Muscle layer of colon (tissue), 2 donors: ENCODE data around the gene RASGRP1.

Experiments used
- H3K27ac ChIP-seq: one replicate; pipeline ENCODE4 v1.7.0; 2013; ENCODE audit warnings: low read depth, mild to moderate bottlenecking, low read length, moderate library complexity
- H3K27me3 ChIP-seq, 2 donors: one replicate each; pipeline ENCODE4 v1.7.0; 2013; ENCODE audit warnings: low read length in 2 of 2, mild to moderate bottlenecking in 2 of 2; ENCODE audit not compliant: insufficient read depth in 2 of 2, control insufficient read depth in 1 of 2
- H3K36me3 ChIP-seq: one replicate; pipeline ENCODE4 v1.7.0; 2013; ENCODE audit warnings: mild to moderate bottlenecking, low read length; ENCODE audit not compliant: insufficient read depth
- H3K4me1 ChIP-seq: one replicate; pipeline ENCODE4 v1.7.0; 2013; ENCODE audit warnings: mild to moderate bottlenecking, low read length; ENCODE audit not compliant: insufficient read depth
- H3K4me3 ChIP-seq, 2 donors: one replicate each; pipeline ENCODE4 v1.7.0; 2013; ENCODE audit warnings: low read length in 2 of 2, low read depth in 1 of 2, mild to moderate bottlenecking in 1 of 2, moderate library complexity in 1 of 2
- H3K9ac ChIP-seq: one replicate; pipeline ENCODE4 v1.7.0; 2013; ENCODE audit warnings: low read length
- H3K9me3 ChIP-seq: one replicate; pipeline ENCODE4 v1.7.0; 2013; ENCODE audit warnings: mild to moderate bottlenecking, low read length
- donor health status: abdominal sarcoma.
- donor health status: Adenocarcinoma of cecum.

Gene RASGRP1

GRCh38 chr15:38496151-38496550 lies 68.5 kb downstream of the RASGRP1 start:
- Histone ChIP-seq H3K4me3 (no peak overlapping the region), H3K27ac (no peak overlapping the region), H3K9me3 (no peaks in the 10 kb centered on the region), H3K36me3 (no peaks in the 10 kb centered on the region), H3K27me3 (no peaks in the 10 kb centered on the region), H3K4me1 (no peaks in the 10 kb centered on the region), H3K9ac (no peak overlapping the region)

GRCh38 chr15:38490242-38490922 lies 74.2 kb downstream of the RASGRP1 start:
- Histone ChIP-seq H3K9ac (no peak overlapping the region), H3K4me3 (no peak overlapping the region), H3K27me3 (no peaks in the 10 kb centered on the region), H3K27ac (no peak overlapping the region), H3K36me3 (no peaks in the 10 kb centered on the region), H3K4me1 (no peaks in the 10 kb centered on the region), H3K9me3 (no peaks in the 10 kb centered on the region)

- H3K9ac ChIP-seq, result no peak overlapping the region
- H3K4me1 ChIP-seq, result no peaks in the 10 kb centered on the region
- no peaks in the 10 kb centered on the region for H3K36me3 ChIP-seq
- H3K27me3 ChIP-seq, result no peaks in the 10 kb centered on the region
- no peak overlapping the region for H3K4me3 ChIP-seq
- no peaks in the 10 kb centered on the region for H3K9me3 ChIP-seq
- no peak overlapping the region for H3K27ac ChIP-seq
Measured at GRCh38 chr15:38487378-38487777, 77.2 kb downstream of the RASGRP1 start.

GRCh38 chr15:38486936-38487335 lies 77.7 kb downstream of the RASGRP1 start:
- H3K27ac ChIP-seq, result no peak overlapping the region
- H3K4me1 ChIP-seq, result no peaks in the 10 kb centered on the region
- H3K27me3 ChIP-seq, result no peaks in the 10 kb centered on the region
- H3K9ac ChIP-seq, result no peak overlapping the region
- H3K36me3 ChIP-seq, result no peaks in the 10 kb centered on the region
- no peaks in the 10 kb centered on the region for H3K9me3 ChIP-seq
- no peak overlapping the region for H3K4me3 ChIP-seq

GRCh38 chr15:38482572-38482971 lies 82.0 kb downstream of the RASGRP1 start:
- Histone ChIP-seq H3K4me3 (no peak overlapping the region), H3K4me1 (no peaks in the 10 kb centered on the region), H3K9ac (no peak overlapping the region), H3K9me3 (no peaks in the 10 kb centered on the region), H3K27ac (no peak overlapping the region), H3K36me3 (peaks cover 5% of the 10 kb centered on the region), H3K27me3 (no peaks in the 10 kb centered on the region)

GRCh38 chr15:38481761-38482160 lies 82.9 kb downstream of the RASGRP1 start:
- Histone ChIP-seq H3K36me3 (peaks cover 11% of the 10 kb centered on the region), H3K9ac (no peak overlapping the region), H3K9me3 (no peaks in the 10 kb centered on the region), H3K4me3 (no peak overlapping the region), H3K4me1 (no peaks in the 10 kb centered on the region), H3K27me3 (no peaks in the 10 kb centered on the region), H3K27ac (no peak overlapping the region)

- H3K4me3 ChIP-seq, result no peak overlapping the region
- no peaks in the 10 kb centered on the region for H3K27me3 ChIP-seq
- no peak overlapping the region for H3K9ac ChIP-seq
- H3K9me3 ChIP-seq, result no peaks in the 10 kb centered on the region
- peaks cover 13% of the 10 kb centered on the region for H3K36me3 ChIP-seq
- H3K4me1 ChIP-seq, result no peaks in the 10 kb centered on the region
- no peak overlapping the region for H3K27ac ChIP-seq
Measured at GRCh38 chr15:38481113-38481512, 83.5 kb downstream of the RASGRP1 start.

- peaks cover 20% of the 10 kb centered on the region for H3K36me3 ChIP-seq
- no peaks in the 10 kb centered on the region for H3K4me1 ChIP-seq
- H3K27me3 ChIP-seq, result no peaks in the 10 kb centered on the region
- no peaks in the 10 kb centered on the region for H3K9me3 ChIP-seq
- no peak overlapping the region for H3K4me3 ChIP-seq
- H3K27ac ChIP-seq, result no peak overlapping the region
- H3K9ac ChIP-seq, result no peak overlapping the region
Measured at GRCh38 chr15:38479756-38480155, 84.9 kb downstream of the RASGRP1 start.

- H3K4me1 ChIP-seq, result peaks cover 3% of the 10 kb centered on the region
- H3K9ac ChIP-seq, result no peak overlapping the region
- H3K27ac ChIP-seq, result no peak overlapping the region
- no peaks in the 10 kb centered on the region for H3K27me3 ChIP-seq
- no peaks in the 10 kb centered on the region for H3K9me3 ChIP-seq
- H3K4me3 ChIP-seq, result no peak overlapping the region
- peaks cover 22% of the 10 kb centered on the region for H3K36me3 ChIP-seq
Measured at GRCh38 chr15:38479266-38479665, 85.3 kb downstream of the RASGRP1 start.

GRCh38 chr15:38477637-38478036 lies 87.0 kb downstream of the RASGRP1 start:
- Histone ChIP-seq H3K27me3 (no peaks in the 10 kb centered on the region), H3K4me1 (peaks cover 3% of the 10 kb centered on the region), H3K9me3 (no peaks in the 10 kb centered on the region), H3K9ac (no peak overlapping the region), H3K4me3 (no peak overlapping the region), H3K36me3 (peaks cover 22% of the 10 kb centered on the region), H3K27ac (no peak overlapping the region)

GRCh38 chr15:38476120-38476519 lies 88.5 kb downstream of the RASGRP1 start:
- Histone ChIP-seq H3K27me3 (no peaks in the 10 kb centered on the region), H3K27ac (no peak overlapping the region), H3K9ac (no peak overlapping the region), H3K4me3 (no peak overlapping the region), H3K9me3 (no peaks in the 10 kb centered on the region), H3K4me1 (peaks cover 3% of the 10 kb centered on the region), H3K36me3 (peaks cover 23% of the 10 kb centered on the region)

GRCh38 chr15:38475361-38475760 lies 89.3 kb downstream of the RASGRP1 start:
- H3K27me3 ChIP-seq, result no peaks in the 10 kb centered on the region
- H3K27ac ChIP-seq, result no peak overlapping the region
- H3K9me3 ChIP-seq, result no peaks in the 10 kb centered on the region
- no peak overlapping the region for H3K9ac ChIP-seq
- H3K36me3 ChIP-seq, result peaks cover 21% of the 10 kb centered on the region
- peaks cover 3% of the 10 kb centered on the region for H3K4me1 ChIP-seq
- H3K4me3 ChIP-seq, result no peak overlapping the region
